Gastroesophageal sphincter (tissue), 4 donors: ENCODE data around the gene ENOX1. TPM values are rescaled to one million over a fixed set of nuclear protein-coding genes. Genes with fewer than 3 reads are reported as not detected.

Source experiments
- ATAC-seq: fragments of 150-250 bp; one replicate; pipeline ENCODE4 v1.9.1; 2016; ENCODE audit warnings: mild to moderate bottlenecking, moderate library complexity
- H3K27ac ChIP-seq, 4 donors: fragments of 200-600 bp; sonication (generic) in 3 of 4; 1 replicate in 3 of 4; 2 replicates in 1 of 4; pipeline ENCODE4 v1.5.1; 2016 to 2019
- H3K27me3 ChIP-seq: fragments of 200-600 bp; sonication (generic); one replicate; pipeline ENCODE4 v1.5.1; 2019
- H3K36me3 ChIP-seq, 2 donors: fragments of 200-600 bp; sonication (generic); one replicate each; pipeline ENCODE4 v1.5.1; 2019; ENCODE audit warnings: control low read depth in 1 of 2
- H3K4me1 ChIP-seq, 3 donors: fragments of 200-600 bp; sonication (generic); 1 replicate in 2 of 3; 2 replicates in 1 of 3; pipeline ENCODE4 v1.5.1; 2016 to 2019; ENCODE audit warnings: control low read depth in 2 of 3
- H3K4me3 ChIP-seq, 2 donors: fragments of 200-600 bp; sonication (generic); one replicate each; pipeline ENCODE4 v1.5.1; 2019; ENCODE audit warnings: mild to moderate bottlenecking in 1 of 2, moderate library complexity in 1 of 2
- H3K9me3 ChIP-seq, 3 donors: fragments of 200-600 bp; sonication (generic); one replicate each; pipeline ENCODE4 v1.5.1; 2017 to 2019; ENCODE audit warnings: control low read depth in 2 of 3
- CTCF ChIP-seq, 4 experiments: fragments of 200-600 bp in 2 of 4; fragments of 450-650 bp in 2 of 4; sonication (generic) in 1 of 4; IDR thresholded peaks; one replicate each; pipeline ENCODE4 v1.5.1; 2017 to 2019; ENCODE audit warnings: antibody characterized with exemption in 4 of 4, mild to moderate bottlenecking in 2 of 4, moderate library complexity in 2 of 4
- EP300 ChIP-seq: sonication (generic); formaldehyde crosslinking; IDR thresholded peaks from one replicate; pipeline ENCODE4 v1.6.1; 2017; ENCODE audit warnings: antibody characterized with exemption, mild to moderate bottlenecking
- POLR2A ChIP-seq, 2 donors: fragments of 450-650 bp; IDR thresholded peaks; one replicate each; pipeline ENCODE4 v1.6.1; 2017; ENCODE audit warnings: antibody characterized with exemption in 2 of 2, mild to moderate bottlenecking in 2 of 2, moderate library complexity in 1 of 2
- POLR2AphosphoS5 ChIP-seq: sonication (generic); formaldehyde crosslinking; IDR thresholded peaks from one replicate; pipeline ENCODE4 v1.6.1; 2017; ENCODE audit warnings: antibody characterized with exemption
- WGBS, 2 donors: methylation state at CpG; one replicate each; pipeline ENCODE4 v1.1.5; 2018; ENCODE audit warnings: low coverage in 1 of 2; 5-methylcytosine and 5-hydroxymethylcytosine counted together
- total RNA-seq, 4 donors: library from RNA; depleted of rRNA; stranded (reverse); fragments of >200 nt; gene quantifications; one replicate each; pipeline ENCODE4 v1.1.0, GENCODE V29; 2016

The ENOX1 gene
- total RNA-seq, 4 donors from 2014 or later = 1.8 to 11.6 (median 9.4) TPM

GRCh38 chr13:43377973-43378372 is 408.8 kb downstream of the ENOX1 start:
- no peak overlapping the region for H3K4me3 ChIP-seq
- WGBS, 2 donors = 65 to 83% methylated on average over 1 of the region's 1 CpG
- H3K36me3 ChIP-seq = no peaks in the 10 kb centered on the region
- H3K27ac ChIP-seq = no peak overlapping the region
- H3K9me3 ChIP-seq = no peaks in the 10 kb centered on the region
- H3K4me1 ChIP-seq = peaks cover 0 to 28% (median 7%) of the 10 kb centered on the region in 3 donors
- ATAC-seq = no peak
- H3K27me3 ChIP-seq = no peaks in the 10 kb centered on the region
- TF ChIP-seq POLR2AphosphoS5 = no peak
- no peak for TF ChIP-seq CTCF (IDR thresholded peaks at IDR 0.05)
- no peak for TF ChIP-seq POLR2A (IDR thresholded peaks at IDR 0.05)
- TF ChIP-seq EP300 = no peak

- Histone ChIP-seq H3K4me3 (no peak overlapping the region), H3K27ac (no peak overlapping the region), H3K36me3 (no peaks in the 10 kb centered on the region), H3K4me1 (peaks cover 0 to 32% (median 9%) of the 10 kb centered on the region in 3 donors), H3K27me3 (no peaks in the 10 kb centered on the region), H3K9me3 (no peaks in the 10 kb centered on the region)
- WGBS, 2 donors = 90% methylated on average over 3 of the region's 3 CpGs
- no peak for ATAC-seq
- TF ChIP-seq EP300 = no peak
Measured at GRCh38 chr13:43377149-43377548, 409.6 kb downstream of the ENOX1 start.

GRCh38 chr13:43376596-43376995 is 410.2 kb downstream of the ENOX1 start:
- H3K27ac ChIP-seq = no peak overlapping the region
- peaks cover 0 to 33% (median 9%) of the 10 kb centered on the region in 3 donors for H3K4me1 ChIP-seq
- TF ChIP-seq CTCF (IDR thresholded peaks at IDR 0.05) = no peak
- TF ChIP-seq POLR2A (IDR thresholded peaks at IDR 0.05) = no peak
- no peak for TF ChIP-seq POLR2AphosphoS5
- no peak for TF ChIP-seq EP300

GRCh38 chr13:43375797-43376465 is 410.8 kb downstream of the ENOX1 start:
- WGBS, 2 donors = 32 to 69% methylated on average over 2 of the region's 2 CpGs
- no peak for ATAC-seq

More at GRCh38 chr13:43376596-43376995, 410.2 kb downstream of the ENOX1 start:
- ATAC-seq = no peak
- Histone ChIP-seq H3K27me3 (no peaks in the 10 kb centered on the region), H3K9me3 (no peaks in the 10 kb centered on the region), H3K4me3 (no peak overlapping the region), H3K36me3 (no peaks in the 10 kb centered on the region)
- WGBS, 2 donors = 67 to 100% methylated on average over 1 of the region's 1 CpG

GRCh38 chr13:43374621-43375020 is 412.2 kb downstream of the ENOX1 start:
- H3K36me3 ChIP-seq = no peaks in the 10 kb centered on the region
- ATAC-seq = no peak
- H3K27me3 ChIP-seq = no peaks in the 10 kb centered on the region
- H3K27ac ChIP-seq = no peak overlapping the region
- 43 to 75% methylated on average over 1 of the region's 1 CpG for WGBS, 2 donors
- peaks cover 0 to 45% (median 9%) of the 10 kb centered on the region in 3 donors for H3K4me1 ChIP-seq
- TF ChIP-seq CTCF (IDR thresholded peaks at IDR 0.05) (no peak), POLR2A (IDR thresholded peaks at IDR 0.05) (no peak), POLR2AphosphoS5 (no peak), EP300 (no peak)
- H3K4me3 ChIP-seq = no peak overlapping the region
- H3K9me3 ChIP-seq = no peaks in the 10 kb centered on the region

More at GRCh38 chr13:43375797-43376465, 410.8 kb downstream of the ENOX1 start:
- H3K4me1 ChIP-seq = peaks cover 0 to 39% (median 9%) of the 10 kb centered on the region in 3 donors
- H3K4me3 ChIP-seq = no peak overlapping the region
- H3K9me3 ChIP-seq = no peaks in the 10 kb centered on the region
- no peaks in the 10 kb centered on the region for H3K36me3 ChIP-seq
- TF ChIP-seq POLR2A (IDR thresholded peaks at IDR 0.05) (no peak), EP300 (no peak), POLR2AphosphoS5 (no peak), CTCF (IDR thresholded peaks at IDR 0.05) (no peak)
- H3K27me3 ChIP-seq = no peaks in the 10 kb centered on the region
- H3K27ac ChIP-seq = no peak overlapping the region
